NT2/D1 (cell line): Measurements from ENCODE around the gene OR7D2.

Experiments used
- SUZ12 ChIP-seq: IDR thresholded peaks from 2 replicates; pipeline ENCODE4 v1.6.1; 2011; ENCODE audit not compliant: insufficient read length, insufficient read depth; ENCODE audit errors: extremely low read depth
- YY1 ChIP-seq: IDR thresholded peaks from 2 replicates; pipeline ENCODE4 v1.6.1; 2011; ENCODE audit not compliant: insufficient read length, insufficient read depth
- ZNF274 ChIP-seq: IDR thresholded peaks from 2 replicates; pipeline ENCODE4 v1.6.1; 2011; ENCODE audit warnings: mild to moderate bottlenecking, low read depth, low read length

- TF ChIP-seq YY1 (no peak), SUZ12 (no peak), ZNF274 (no peak)
These were observed 33.9 kb upstream of the OR7D2 start for GRCh38 chr19:9144920-9145319.
